Activated T-helper 1 cell treated with anti-CD3 and anti-CD28 coated beads, Interleukin-2, amount 50 U/mL, for 16 hours (primary cell): ENCODE measurements around the gene CROCC.
"Not testable (repeated sequence)": the region's sequence is repeated elsewhere in the genome, so short reads cannot be mapped to it uniquely, and the experiment has no call there.

Source experiments
- DNase-seq, 2 donors: peaks; one replicate each; pipeline ENCODE4 v3.0.0-alpha.2; 2020; ENCODE audit warnings: low read depth in 1 of 2, low spot score in 1 of 2

Gene CROCC

GRCh38 chr1:16936580-16936979, 14.8 kb downstream of the CROCC start:
- not testable (repeated sequence) for DNase-seq

DNA sequence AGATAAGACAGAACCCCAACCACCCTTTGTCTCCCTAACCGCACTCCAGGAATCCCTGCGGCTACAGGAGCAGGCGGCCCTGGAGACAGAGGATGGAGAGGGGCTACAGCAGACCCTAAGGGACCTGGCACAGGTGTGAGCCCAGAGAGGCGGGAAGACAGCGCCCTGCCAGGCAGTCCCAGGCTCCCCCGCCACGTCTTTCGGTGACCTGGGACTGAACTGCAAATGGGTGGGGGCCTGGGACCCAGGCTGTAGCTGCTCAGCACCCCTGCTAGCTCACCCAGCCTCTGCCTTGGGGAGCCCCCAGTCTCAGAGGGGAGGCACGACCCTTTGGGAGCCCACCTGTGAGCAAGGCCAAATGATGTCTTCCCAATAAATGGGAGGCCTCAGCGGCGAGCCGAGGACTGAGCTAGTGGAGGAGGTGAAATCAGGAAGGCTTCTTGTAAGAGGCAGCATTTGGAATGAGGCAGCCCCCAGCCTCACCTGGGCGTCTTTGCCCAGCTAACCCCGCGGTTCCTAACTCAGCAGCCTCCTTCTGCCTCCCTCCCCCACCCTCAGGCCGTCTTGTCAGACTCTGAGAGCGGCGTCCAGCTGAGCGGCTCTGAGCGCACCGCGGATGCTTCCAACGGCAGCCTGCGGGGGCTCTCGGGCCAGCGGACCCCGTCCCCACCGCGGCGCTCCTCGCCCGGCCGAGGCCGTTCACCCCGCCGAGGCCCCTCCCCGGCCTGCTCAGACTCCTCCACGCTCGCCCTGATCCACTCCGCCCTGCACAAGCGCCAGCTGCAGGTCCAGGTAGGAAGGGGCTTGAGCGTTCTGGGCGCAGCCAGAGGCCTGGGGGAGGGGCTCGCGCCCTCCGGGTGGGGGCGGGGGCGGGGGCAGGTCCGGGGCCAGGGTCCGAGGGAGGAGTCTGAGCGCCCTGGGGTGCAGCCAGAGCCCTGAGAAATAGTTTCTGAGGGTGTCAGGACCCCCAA, 16.9 kb downstream of the CROCC start:
- no peak for DNase-seq

GRCh38 chr1:16939386-16940180, 17.9 kb downstream of the CROCC start:
- not testable (repeated sequence) for DNase-seq

DNA sequence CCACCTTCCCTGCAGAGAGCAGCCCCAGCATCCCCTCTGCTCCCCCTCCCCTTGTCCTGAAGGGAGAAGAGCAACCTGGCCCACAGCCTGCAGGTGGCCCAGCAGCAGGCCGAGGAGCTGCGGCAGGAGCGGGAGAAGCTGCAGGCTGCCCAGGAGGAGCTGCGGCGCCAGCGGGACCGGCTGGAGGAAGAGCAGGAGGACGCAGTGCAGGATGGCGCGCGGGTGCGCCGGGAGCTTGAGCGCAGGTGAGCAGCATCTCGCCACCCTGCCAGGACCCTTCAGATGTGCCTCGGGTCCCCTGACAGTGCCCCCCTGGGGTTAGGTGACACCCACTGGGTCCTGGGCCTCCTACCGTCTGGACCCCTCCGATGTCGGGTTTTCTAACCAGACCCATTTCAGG, 22.3 kb downstream of the CROCC start:
- no peak for DNase-seq

DNA sequence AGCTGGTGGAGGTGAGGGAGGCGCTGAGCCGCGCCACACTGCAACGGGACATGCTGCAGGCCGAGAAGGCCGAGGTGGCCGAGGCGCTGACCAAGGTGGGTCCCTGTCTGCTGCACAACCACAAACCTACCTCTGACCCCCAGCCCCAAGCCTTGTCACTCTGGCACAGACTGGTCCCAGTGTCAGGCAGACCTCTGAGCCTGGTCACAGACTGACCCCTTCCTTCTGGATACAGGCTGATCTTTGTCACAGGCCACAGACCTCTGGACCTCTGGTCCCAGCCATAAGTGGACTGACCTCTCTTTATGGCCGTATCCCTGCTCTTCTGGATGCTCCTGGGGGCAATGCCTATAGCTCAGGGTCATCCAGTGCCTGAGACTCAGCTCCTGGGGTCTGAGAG, 23.8 kb downstream of the CROCC start:
- not testable (repeated sequence) for DNase-seq

DNA sequence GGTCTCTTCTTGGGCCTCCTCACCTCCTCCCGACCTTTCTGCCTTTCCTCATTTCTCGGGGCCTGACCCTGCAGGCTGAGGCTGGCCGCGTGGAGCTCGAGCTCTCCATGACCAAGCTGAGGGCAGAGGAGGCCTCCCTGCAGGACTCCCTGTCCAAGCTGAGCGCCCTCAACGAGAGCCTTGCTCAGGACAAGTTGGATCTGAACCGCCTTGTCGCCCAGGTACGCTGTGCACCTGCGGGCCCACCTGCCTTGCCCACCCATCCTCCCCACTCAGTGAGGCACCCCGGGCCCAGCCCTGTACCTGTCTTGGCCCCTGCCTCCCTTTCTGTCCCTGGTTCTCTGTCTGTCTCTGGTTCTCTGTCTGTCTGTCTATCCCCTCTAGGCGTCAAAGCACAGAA, 24.5 kb downstream of the CROCC start:
- DNase-seq = not testable (repeated sequence)

DNA sequence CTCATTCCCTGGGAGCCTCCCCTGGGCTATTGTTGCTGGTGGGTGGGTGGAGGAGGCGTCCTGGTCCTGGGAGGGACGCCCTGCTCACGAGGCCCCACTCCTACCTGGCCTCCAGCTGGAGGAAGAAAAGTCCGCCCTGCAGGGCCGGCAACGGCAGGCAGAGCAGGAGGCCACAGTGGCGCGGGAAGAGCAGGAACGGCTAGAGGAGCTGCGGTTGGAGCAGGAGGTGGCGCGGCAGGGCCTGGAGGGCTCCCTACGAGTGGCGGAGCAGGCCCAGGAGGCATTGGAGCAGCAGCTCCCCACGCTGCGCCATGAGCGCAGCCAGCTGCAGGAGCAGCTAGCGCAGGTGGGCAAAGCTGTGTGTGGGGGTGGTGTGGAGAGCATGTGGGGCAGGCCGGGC, 24.9 kb downstream of the CROCC start:
- no peak for DNase-seq

DNA sequence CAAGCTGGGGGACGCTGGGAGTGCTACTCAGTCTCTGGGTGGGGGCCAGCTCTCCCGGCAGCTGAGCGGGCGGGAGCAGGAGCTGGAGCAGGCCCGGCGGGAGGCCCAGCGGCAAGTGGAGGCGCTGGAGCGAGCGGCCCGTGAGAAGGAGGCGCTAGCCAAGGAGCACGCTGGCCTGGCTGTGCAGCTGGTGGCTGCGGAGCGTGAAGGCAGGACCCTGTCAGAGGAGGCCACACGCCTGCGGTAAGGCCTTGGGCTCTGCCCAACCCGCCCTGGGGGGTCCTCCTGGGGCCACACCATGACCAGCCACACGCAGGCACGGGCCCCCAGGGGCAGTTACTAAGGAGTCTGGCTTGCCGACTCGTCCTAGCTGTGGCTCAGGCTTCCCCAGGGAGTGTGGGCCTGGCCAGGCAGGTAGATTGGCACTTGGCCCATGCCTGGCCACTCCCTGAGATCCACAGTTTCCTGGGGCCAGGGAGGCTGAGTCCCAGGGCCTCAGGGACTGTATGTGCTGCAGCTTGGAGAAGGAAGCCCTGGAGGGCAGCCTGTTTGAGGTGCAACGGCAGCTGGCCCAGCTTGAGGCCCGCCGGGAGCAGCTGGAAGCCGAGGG, 26.7 kb downstream of the CROCC start:
- DNase-seq = not testable (repeated sequence)

- not testable (repeated sequence) for DNase-seq
These were observed 27.3 kb downstream of the CROCC start for GRCh38 chr1:16949026-16949425.

GRCh38 chr1:16952376-16952775, 30.6 kb downstream of the CROCC start:
- not testable (repeated sequence) for DNase-seq

GRCh38 chr1:16954579-16954978, 32.8 kb downstream of the CROCC start:
- DNase-seq = no peak

DNA sequence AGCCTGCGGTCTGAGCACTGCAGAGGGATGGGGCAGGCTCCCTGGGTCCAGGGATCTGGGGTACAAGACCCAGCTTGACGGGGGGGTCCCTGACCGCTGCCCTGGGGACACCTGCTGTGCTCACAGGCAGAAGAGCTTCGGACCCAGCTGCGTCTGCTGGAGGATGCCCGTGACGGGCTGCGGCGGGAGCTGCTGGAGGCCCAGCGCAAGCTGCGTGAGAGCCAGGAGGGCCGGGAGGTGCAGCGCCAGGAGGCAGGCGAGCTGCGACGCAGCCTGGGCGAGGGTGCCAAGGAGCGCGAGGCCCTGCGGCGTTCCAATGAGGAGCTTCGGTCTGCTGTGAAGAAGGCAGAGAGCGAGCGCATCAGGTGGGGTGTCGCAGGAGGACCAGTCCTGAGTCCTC, 33.5 kb downstream of the CROCC start:
- DNase-seq = no peak

DNA sequence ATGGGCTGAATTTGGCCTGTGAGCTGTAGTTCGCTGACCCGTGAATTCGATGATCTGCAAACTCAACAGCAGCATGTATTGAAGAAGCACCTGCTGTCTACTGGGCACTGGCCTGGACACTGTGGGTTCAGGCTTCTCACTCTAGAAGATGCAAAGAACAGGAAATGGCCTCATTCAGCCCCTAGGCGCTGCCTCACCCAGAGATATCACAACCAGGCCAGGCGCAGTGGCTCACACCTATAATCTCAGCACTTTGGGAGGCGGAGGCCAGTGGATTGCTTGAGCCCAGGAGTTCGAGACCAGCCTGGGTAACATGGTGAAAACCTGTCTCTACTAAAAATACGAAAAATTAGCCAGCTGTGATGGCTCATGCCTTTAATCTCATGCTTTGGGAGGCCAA, 35.0 kb downstream of the CROCC start:
- DNase-seq = no peak

GRCh38 chr1:16957731-16958130, 36.0 kb downstream of the CROCC start:
- no peak for DNase-seq

GRCh38 chr1:16958475-16958874, 36.7 kb downstream of the CROCC start:
- no peak for DNase-seq

- peak; percentile 65 to 66 for DNase-seq
These were observed 39.0 kb downstream of the CROCC start for GRCh38 chr1:16960560-16961296.

GRCh38 chr1:16961297-16962133, 39.8 kb downstream of the CROCC start:
- no peak for DNase-seq

DNA sequence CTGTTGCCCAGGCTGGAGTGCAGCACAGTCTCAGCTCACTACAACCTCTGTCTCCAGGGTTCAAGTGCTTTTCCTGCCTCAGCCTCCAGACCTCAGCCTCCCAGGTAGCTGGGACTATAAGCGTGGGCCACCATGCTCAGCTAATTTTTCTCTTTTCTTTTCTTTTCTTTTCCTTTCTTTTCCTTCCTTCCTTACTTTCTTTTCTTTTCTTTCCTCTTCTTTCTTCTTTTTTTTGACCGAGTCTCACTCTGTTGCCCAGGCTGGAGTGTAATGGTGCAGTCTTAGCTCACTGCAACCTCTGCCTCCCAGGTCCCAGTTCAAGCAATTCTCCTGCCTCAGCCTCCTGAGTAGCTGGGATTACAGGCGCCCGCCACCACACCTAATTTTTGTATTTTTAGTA, 42.4 kb downstream of the CROCC start:
- DNase-seq = not testable (repeated sequence)

GRCh38 chr1:16965486-16966067, 43.8 kb downstream of the CROCC start:
- no peak for DNase-seq

GRCh38 chr1:16966282-16966681, 44.6 kb downstream of the CROCC start:
- no peak for DNase-seq
